Measurements from ENCODE around the gene C2CD4D.

The C2CD4D gene

DNA sequence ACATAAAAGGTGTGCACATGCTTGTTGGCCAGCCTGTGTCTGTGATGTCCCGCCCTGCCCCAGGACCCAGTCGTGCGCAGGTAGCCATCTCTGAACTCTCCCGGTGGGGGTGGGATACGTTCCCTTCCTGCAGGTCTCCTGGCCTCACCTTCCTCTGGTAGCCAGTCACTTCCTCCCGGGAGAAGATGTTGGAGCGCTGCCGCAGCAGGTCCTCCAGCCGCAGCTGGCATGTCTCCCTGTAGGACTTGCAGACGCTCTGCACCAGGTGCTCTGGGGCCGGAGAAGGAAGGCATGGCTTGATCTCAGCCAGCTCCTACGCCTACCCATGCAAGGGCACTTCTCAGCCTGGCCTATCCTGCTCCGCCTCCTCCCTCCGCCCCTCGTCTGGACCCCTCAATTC, 25.2 kb downstream of the C2CD4D start:
- no peak for DNase-seq (ENCODE audit: low read depth)

DNA sequence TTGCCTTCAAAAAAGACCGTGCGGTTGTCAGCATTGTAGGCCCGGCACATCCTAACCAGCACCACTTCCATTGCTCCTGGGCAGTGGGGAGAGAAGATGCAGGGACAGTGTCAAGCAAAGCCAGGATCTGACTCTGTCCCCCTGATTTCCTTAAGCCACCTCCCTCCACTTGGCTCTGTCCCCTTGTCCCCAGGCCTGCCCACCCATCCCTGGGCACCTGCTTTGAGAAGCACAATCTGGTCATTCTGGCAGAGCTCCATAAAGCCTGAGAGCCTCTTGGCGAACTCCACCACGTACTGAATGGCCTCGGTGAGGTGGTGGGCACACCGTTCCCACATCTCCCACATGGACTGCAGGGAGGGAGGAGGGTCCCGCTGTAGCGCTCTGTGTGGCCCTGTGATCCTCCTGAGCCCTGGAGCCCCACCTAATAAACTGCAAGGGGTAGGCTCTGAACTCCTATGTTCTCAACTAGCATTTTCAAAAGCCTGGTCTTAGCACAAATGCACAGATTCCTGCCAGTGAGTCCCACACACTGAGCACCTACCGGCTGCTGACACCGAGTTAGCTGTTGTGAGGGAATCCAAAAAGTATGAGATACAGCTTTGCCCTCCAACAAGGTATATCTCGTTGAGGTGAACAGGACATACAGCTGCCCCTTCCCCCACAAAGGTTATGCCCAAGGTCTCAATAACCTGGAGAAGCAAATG, 26.2 kb downstream of the C2CD4D start:
- DNase-seq (ENCODE audit: low read depth), result no peak

DNA sequence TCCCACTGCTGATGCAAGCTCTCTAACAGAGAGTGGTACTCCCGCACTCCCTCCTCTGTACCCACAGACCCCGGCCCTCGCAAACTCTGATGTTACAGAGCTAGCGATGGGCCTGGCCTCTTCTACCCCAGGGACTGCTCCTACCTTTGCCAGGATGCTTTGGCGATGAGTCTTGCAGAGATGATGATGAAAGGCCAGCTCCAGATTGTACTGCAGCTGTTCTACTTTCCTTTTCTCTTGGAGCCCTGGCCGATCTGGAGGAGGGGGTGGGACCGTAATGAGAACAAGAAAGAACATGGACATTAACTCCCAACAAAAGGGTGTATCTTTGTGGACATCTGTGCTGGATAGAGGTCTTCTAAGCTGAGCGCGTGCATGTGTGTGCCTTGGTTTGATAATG, 28.4 kb downstream of the C2CD4D start:
- DNase-seq (ENCODE audit: low read depth), result no peak

DNA sequence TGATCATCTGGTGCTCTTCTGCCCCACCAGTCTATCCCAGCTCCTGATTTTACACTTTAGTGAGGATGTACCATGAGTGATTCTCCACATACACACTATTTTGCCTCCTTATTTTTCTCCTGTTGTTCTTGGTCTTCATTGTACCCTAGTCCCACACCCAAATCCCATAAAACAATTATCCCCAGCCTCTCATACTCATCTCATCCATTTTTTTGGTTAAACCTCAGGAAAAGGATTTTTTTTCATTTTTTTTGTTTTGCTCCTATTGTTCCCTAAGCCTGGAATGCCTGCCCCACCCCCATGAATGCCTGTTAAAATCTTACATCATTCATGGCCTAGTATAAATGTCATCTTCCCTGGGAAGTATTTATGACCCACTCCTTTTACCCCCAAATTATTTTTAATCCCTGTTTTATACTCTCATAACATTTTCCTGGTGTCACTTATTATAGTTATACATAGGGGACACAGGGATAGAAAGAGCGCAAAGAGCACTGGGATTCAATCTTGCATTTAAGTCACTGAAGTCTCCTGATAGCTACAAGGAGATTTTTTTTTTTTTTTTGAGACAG, 29.5 kb downstream of the C2CD4D start:
- no peak for DNase-seq (ENCODE audit: low read depth)

DNA sequence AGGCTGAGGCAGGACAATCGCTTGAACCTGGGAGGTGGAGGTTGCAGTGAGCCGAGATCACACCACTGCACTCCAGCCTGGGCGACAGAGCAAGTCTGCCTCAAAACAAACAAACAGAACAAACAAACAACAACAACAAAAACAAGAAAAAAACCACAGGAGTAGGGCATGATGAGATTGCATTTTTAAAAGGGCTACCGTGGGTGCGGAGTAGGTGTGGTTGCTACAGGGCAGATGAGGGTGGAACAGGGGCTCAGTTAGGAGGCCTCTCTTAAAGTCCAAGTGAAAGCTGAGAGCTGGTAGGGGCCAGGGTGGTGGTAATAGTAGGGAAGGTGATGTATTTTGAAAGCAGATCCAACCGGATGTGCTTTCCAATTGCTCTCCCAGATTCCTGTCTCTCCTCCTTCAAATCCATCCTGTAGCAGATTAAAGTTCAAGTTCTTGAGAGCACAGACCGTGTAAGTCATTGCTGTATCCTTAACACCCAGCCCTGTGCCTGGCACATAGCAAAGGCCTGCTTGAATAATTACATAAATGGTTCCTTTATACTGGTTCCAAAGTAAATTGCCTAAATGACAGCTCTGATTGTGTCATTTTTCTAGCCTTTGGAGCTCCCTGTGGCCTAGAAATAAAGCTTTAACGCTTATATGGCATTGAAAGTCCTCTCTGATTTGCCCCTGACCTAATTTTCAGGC, 30.2 kb downstream of the C2CD4D start:
- no peak for DNase-seq (ENCODE audit: low read depth)

DNA sequence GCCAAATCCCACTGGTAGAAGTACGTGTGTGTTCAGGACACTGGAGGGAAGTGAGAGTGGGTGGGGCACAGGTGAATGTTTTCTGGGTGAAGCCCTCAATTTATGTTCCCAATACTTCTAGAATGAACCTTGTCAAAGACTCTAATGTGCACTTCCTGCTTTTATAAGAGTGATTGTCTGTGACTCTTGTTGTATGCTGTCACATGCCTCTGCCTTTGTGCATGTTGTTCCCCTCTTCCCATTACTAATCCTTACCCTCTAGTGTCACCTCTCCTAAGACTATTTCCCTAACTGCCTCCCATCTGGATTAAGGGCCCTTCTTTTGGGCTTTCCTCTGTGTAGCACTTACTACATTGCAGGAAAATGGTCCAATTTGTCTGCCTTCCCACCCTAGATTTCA, 31.9 kb downstream of the C2CD4D start:
- no peak for DNase-seq (ENCODE audit: low read depth)

DNA sequence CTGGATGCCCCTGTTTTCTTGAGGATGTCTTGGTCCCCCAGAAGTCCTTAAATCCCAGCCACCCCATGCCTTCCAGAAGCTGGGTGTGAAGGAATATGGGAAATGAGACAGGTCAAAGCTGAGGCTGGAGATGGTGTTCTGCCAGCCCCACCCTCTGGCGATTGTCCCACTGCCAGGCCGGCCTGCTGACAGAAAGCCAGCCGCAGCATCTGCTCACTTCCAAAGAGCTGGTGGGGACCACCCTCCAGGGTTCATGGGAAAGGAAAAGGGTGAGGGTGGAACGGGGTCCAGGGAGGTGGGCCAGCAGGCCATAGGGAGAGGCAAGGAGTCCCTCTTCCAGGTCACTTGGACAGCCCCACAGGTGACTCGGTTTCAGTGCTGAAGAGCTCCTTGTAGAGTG, 32.5 kb downstream of the C2CD4D start:
- DNase-seq (ENCODE audit: low read depth), result no peak

DNA sequence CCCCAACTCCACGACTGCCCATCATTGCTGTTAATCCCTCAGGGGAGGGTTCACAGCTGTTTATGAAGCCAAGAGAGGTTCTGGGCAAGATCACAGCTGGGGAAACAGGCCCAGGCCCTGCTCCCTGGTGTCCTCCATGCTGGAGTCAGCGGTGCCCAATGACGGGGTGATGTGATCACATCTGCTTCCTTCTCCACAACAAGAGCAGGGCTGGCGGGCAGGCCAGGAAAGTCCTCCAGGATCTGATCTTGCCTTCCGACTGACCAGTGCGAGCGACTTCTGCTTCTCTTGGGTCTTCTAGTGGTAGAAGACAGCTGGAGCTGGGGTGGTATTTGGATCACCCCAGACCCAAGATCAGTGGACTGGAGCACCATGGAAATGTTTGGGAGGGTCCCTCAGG, 33.5 kb downstream of the C2CD4D start:
- DNase-seq (ENCODE audit: low read depth), result no peak

DNA sequence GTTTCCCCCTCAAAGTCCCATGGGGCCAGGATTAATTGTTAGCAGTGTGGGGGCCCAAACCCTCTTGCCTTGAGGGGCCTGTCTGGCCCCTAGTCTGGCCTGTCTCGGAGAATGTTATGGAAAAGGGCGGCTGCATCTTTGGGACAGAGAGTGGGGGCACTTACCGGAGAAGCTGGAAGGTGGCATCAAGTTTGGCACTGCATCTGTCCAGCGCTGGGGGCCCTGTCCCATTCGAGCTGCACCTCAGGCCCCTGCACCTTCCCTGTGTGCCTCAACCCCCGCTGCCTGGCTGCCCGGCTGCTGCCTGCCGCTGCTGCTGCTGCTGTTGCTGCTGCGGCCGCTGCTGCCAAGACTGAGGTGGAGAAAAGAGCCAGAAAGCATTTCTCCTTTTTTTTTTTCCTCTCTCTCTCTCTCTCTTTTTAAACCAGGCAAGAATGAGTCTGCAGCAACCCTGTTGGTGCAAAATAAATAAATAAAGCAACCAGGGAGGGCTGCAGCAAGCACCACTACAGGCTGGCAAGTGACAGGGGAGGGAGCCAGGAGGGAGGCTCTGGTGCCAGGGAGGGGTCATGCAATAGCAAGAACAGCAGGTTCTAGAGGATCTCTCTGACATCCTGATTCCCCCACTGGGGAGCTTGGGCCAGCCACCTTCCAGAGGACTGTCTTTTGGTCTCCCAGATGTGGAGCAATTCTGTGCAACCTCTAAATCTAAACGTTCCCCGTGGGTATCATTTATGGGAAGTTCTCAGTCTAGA, 34.4 kb downstream of the C2CD4D start, which contains the start of gene LINGO4:
Gene LINGO4, minus strand, starts transcription at position 354 of the 755 bp plus-strand sequence. CDS start 2,715 bp downstream, outside the sequence.
- DNase-seq (ENCODE audit: low read depth), result no peak

DNA sequence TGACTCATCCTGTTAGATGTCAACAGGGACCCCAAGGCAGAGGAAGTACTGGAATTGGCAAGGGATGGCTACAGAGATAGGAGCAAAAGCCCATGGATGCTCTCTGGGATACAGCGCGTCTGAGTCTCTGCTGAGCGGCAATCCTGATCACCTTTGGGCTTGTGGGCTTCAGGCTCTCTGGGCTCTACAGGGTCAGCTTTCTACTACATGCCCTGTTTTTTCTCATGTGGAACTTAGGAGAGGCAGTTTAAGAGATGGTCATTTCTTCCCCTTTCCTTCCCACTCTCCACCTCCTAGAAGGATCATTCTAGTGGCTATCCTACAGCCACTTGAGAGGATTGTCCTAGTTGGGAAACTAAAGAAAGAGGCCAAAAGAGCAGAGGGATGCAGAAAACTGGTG, 35.7 kb downstream of the C2CD4D start:
- DNase-seq (ENCODE audit: low read depth), result no peak

DNA sequence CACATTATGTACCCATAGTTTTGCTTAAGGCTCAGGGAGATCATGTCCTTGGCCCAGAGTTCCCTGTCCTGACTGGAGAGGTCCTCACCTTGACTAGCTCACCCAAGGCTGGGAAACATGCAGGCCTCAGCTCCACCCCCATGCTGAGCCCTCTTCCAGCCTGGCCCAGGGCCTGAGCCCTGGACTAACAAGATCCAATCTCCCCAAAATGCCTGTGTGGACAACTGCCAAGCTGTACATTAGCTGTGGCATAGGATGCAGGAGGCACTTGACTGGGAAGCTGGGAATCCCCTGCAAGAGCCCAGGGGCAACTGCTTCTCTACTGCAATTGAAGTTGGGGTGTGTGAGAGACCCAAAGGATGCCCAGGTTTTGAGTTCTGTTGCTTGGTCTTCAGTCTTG, 36.5 kb downstream of the C2CD4D start:
- no peak for DNase-seq (ENCODE audit: low read depth)

DNA sequence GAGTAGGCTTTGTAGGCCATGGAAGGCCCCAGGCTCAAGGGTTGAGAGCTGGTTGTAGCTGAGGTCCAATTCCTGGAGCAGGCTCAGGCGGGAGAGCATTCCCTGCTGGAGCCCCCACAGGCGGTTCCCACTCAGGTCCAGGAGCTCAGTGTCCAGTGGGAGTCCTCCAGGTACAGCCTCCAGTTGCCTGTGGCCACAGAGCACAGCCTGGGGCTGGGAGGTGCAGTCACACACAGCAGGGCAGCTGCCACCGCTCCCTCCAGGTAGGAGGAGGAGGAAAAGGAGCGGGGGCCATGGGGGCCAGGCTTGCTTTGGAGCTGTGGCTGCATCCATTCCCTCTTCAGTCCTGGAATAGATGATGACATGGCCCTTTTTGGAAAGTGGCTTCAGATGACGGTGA, 37.2 kb downstream of the C2CD4D start:
- DNase-seq (ENCODE audit: low read depth), result no peak

DNA sequence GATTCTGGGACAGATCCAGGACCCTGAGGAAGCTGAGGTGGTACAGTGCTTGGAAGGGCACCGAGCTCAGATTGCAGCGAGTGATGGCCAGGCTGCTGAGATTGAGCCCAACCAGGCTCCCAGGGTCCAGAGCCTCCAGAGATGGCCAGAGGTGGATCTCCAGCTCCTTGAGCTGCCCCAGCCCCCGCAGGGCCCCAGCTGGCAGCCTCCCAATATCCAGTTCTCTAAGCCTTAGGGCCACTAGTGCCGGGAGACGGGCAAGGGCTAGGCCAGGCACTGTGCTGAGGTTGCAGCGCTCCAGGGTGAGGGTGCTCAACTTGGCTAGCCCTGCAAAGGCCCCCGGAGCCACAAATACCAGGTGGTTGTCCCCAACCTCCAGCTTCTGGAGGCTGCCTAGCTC, 37.8 kb downstream of the C2CD4D start:
- no peak for DNase-seq (ENCODE audit: low read depth)

DNA sequence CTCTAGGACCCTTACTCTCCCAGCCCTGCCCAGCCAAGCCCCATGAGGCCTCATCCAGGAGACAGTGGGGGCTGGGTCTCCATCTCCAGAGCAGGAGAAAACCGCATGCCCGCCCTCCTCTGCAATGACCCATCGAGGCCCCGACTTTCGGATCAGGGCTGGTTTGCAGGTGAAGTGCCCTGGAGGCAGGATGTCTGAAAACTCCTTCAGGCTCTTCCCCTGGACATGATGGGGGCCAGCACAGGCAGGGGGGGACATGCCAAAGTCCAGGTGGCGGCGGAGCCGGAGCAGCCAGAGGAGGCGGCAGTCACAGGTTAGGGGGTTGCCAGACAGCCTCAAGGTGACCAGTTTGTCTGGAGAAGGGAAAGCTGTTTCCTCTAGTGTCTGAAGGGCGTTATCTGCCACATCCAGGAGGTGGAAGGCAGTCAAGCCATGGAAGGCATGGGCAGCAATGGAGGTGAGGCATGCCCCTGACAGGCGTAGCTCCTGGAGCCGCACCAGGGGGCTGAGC, 38.3 kb downstream of the C2CD4D start:
- DNase-seq (ENCODE audit: low read depth), result no peak

DNA sequence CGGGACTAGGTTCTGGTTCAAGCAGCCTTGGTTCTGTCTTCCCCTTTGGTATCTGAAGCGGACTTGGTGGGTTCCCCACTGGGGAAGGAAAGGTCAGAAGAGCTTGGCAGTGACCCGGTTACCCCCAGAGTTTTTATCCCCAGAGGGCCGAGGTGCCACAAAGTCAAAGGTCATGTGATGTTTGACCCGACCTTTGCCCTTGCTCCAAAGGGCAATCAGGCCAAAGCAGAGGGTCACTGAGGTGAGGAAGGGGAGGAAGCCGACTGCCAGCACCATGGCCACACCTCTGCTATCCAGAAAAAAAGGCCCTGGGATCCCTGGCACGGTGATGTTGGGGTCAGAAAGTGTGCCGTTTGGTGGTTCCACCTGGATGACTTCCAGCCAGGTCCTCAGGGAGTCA, 38.8 kb downstream of the C2CD4D start:
- no peak for DNase-seq (ENCODE audit: low read depth)

DNA sequence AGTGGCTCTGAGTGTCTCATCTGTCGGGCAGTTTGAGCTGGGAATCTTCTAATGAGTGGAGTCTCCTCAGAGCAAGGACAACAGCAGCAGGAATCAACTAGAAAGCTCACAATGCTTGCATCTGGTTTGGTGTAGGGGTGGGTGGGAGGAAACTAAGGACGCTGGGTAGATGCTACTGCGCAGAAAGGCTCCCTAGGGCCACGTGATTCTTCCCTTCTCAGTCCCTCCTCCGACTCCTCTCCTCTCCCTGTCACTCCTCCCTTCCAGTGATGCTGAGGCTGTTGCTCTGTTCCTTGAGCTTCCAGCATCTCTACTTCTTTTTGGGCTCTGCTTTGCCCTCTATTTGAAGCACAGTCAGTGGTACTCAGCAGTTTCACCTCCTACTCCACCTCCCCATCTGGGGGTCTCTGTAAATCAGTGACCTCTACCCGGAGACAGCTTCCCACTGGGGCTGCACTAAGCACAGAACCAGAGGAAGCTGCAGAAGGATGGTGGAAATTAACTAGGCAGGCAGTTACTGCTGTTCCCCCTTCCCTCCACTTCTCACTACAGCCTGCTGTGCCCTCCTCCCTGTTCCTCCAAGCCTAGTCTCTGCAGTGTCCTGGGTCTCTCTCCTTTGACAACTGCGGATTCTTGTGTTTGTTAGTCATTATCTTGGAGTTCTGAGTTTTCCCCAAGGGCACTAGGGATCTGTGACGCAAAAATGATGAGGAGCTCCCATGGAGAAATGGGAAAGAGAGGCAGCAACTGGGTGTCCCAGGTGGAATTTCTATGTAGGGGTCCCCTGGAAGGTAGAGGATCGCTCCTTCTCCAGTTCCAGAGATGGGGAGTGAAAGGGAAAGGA, 40.2 kb downstream of the C2CD4D start:
- no peak for DNase-seq (ENCODE audit: low read depth)

DNA sequence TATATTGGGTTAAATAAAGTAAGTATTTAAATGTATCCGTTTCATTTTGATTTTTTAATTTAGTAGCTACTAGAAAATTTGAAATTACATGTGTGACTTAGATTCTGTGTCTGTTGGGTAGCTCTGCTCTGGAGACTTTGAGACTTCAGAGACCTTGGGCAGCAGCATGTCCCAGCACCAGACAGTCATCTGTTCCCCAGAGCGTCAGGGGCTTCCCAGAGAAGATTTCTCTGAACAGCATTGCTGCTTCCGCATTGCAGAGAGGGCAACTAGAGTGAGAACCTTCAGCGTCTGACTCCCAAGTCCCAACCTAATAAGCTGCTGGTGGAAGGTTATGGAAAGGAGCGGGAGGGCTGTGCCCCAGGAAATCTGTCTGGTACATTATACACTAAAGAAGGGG, 41.0 kb downstream of the C2CD4D start:
- DNase-seq (ENCODE audit: low read depth), result no peak

DNA sequence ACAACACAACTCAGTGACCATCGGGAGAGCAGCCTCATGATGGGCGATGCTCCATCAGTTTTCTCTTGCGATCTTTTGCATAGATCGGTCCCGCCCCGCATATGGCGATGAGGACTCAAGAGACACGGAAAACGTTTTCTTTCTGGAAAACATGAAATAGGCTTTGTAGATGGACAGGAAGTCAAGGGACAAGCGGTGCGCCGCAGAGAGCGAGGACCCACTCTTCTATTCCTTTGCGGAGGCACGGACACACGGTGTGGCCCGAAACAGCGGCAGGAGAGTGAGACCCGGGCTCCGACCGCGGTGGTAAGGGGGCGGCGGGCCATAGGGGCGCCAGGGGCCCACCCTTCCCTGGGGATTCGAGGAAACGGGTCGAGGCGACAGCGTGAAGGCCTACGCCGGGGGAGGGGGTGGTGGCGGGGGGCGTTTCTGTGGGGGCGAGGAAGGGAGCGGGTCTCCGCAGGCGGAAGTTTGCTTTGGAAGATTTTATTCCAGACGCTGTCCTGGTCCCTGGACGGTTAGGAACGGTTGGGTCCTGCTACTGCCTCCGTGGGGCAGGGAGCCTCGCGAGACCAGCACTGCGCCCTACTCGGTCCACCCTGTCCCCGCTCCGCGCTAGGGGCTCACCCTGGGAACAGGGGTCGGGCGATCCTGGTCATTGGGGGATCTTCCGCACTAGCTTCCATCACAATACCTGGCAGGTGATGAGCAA, 48.5 kb downstream of the C2CD4D start:
- DNase-seq (ENCODE audit: low read depth), result no peak

DNA sequence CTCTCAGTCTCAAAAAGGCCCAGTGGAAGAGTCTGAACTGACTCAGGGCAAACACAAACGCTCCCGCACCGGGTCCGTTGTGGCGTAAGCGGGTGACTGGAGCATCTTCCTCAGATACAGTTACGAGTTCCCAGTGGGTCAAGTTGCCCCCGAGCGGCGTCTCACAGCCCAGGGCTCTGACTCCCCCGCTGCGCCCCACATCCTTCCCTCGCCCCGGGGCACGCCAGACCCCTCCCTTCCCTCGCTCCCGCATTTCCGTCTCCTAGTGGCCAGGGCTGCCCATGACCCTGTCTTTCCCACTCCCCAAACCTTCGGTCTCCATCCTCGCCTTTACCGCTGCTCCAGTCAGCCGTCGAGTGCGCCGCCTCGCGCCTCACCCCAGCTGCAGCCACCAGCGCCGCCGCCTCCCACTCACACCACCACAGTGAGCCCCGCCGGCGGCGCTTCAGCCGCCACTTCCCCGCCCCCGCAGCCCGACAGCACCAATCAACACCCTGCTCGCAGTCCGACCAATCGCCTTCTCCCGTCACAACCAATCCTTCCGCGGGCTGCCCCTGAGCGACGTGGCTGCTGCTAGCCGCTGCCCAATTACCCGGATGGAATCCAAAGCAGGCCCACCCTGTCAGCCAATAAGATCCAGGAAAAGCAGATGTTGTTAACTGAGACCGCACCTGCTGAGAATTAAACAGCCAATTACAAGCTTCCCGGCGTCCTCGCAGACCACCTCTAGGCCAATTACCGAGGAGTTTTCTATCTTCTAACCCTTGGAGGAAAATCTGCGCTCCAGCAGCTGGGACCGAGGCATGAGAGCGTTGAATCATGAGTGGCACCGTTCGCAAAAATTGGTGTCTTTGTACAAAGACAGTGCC, 49.3 kb downstream of the C2CD4D start, which contains the start of gene TDRKH:
Gene TDRKH, minus strand, starts transcription at position 430 of the 869 bp plus-strand sequence. CDS start 7,478 bp downstream, outside the sequence.
- DNase-seq (ENCODE audit: low read depth), result peak; percentile 96
